ENCODE measurements around the gene VSTM2A.
A peak's percentile ranks its signal among the peaks of the same experiment; 100 is the strongest.
"Not testable (repeated sequence)": the region's sequence is repeated elsewhere in the genome, so short reads cannot be mapped to it uniquely, and the experiment has no call there.

VSTM2A gene

DNA sequence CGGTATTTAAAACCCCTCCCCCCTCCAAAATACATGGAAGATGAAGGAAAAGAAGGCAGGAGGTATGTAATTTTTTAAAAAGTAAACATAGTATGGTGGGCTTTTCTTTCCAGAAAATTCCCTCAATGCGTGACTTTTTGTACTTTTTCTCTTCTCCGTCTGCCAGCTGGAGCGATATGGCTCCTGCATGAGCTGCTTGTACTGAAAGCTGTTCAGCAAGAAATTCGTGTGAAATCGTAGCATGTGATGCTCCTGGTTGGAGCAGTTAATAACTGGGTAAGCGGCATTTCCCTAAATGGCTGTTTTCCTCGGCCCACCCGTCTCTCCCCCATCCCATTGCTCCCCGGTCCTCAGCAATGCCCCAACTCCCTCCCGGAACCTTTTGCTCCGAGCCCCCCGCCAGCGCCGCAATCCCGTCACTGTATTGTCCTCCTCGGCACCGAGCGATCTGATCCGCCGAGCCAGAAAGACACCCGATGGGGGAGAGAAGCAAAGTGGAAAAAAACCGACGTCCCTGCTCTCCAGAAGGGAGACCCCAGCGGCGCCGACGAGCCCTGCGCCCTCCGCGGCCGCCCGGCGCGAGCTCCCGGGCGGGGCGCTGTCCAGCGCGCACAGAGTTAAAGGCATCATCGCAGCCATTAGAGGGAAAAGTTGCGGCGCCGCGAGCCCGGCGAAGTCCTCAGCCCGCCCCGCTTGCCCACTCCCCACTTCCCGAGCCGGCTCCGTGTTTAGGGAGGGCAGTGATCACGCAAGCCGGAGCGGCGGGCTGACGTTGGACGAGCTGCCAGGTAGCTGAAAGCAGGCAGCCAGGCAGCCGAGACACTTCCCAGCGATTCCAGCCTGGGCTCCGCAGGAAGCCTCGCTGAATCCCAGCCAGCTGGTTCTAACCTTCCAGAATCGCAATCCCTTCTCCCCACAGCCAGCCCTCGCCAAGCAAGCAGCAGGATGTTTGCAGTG lies at the start of gene VSTM2A:
Gene VSTM2A, plus strand, starts transcription at position 707 of the 957 bp plus-strand sequence. CDS start 356 bp downstream, outside the sequence.
- DNase-seq, result no peak

GRCh38 chr7:54504531-54504930 lies 37.6 kb upstream of the VSTM2A start:
- DNase-seq, result not testable (repeated sequence)

- DNase-seq, result no peak
Measured at GRCh38 chr7:54529568-54529967, 12.6 kb upstream of the VSTM2A start.

- no peak for DNase-seq
Measured at GRCh38 chr7:54538122-54538521, 4.1 kb upstream of the VSTM2A start.

DNA sequence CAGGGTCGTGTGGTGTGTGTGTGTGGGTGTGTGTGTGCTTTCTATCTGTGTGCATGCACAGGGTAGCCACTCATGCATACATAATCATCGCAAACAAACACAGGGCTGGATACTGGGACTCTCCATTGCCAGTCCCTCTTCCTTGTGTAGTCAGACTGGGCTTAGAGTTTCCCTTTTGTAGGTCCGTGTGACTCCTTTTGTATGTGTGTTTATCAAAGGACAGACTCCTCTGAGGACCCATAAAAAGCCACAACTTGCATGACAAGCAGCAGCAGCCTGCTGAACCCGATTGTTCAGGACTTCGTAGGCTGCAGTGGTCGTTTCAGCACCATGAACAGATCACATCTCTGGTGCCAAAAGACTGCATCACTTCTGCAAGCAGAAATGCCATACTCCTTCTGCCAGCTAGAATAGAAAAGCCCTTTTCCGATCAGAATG lies 895 bp downstream of the VSTM2A start:
- DNase-seq, result peak; percentile 58

GRCh38 chr7:54544149-54544526 lies 2.0 kb downstream of the VSTM2A start:
- no peak for DNase-seq

DNA sequence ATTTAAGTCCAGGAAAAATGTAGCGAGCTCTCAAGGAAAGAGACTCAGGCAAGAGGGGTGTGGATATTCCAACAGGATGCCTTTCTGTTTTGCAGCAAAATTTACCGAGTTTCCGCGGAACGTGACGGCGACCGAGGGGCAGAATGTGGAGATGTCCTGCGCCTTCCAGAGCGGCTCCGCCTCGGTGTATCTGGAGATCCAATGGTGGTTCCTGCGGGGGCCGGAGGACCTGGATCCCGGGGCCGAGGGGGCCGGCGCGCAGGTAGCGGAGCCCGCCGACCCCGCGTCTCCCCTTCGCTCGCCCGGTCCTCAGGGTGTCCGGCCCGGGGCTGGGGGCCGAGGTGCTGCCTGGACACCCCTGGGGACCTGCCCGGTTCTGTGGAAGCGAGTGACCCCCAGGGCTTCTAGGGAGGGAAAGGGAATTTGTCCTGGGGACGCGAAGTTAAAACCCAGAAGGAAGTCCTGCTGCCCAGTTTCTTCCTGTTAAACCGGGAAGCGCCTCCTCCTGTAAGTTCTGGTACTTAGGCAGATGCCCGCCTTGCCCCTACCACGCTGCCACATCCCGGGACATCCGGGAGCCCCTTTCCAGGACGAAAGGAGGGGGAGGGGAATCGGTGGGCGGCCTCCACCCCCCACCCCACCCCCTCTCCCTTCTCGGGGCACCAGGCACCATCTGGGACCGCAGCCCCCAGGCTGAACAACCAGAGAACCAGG lies 2.5 kb downstream of the VSTM2A start:
- no peak for DNase-seq

DNA sequence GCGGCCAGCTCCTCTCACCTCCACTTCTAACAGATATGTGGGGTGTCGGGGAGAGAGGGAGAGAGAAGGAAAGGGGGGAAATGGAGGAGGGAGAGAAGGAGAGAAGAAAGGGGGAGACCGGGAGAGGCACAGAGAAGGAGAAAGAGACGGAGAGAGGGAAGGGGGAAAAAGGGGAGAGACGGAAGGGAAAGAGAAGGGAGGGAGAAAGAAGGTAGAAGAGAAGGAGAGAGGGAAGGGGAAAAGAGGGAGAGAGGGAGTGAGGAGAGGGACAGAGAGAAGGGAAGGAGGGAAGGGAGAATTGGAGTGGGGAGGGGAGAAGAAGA lies 3.0 kb downstream of the VSTM2A start:
- no peak for DNase-seq

- DNase-seq, result no peak
Measured at GRCh38 chr7:54546081-54546985, 4.2 kb downstream of the VSTM2A start.

- no peak for DNase-seq
Measured at GRCh38 chr7:54546986-54547314, 4.8 kb downstream of the VSTM2A start.

DNA sequence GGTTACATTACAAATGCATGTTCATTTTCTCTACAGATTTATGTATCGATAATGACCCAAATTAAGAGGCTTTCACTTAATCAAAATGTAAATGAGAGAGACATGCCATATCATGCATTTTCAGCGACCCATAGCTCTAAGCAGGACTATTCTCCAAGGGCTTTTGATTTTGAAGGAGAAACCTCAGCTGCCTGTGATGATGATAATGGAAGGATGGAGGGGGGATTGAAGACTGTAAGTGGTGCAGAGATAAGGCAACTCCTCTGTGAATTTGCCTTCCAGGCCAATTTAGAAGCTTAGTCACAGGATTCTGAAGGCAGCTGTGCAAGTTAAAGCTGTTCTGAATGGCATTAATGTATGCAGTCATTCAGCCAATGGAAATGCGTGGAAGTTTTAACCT lies 8.3 kb downstream of the VSTM2A start:
- DNase-seq, result no peak

- no peak for DNase-seq
Measured at GRCh38 chr7:54556121-54556520, 13.9 kb downstream of the VSTM2A start.

DNA sequence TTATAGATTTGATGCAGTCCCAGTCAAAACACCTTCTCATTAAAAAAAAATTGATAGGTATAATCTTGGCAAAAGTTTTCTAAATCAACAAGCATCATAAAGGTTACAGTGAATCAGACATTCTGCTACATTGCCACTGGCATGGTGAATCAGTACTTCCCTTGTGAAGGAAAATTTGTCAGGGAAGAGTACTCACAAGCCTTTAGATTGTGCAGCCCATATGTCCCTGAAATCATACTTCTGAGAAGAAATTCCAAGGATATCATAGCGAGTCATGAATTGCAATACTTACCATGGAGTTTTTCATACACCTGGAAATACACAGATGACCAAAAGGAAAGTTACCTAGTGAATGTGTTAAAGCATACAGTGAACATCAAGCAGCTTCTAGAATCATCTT lies 17.2 kb downstream of the VSTM2A start:
- no peak for DNase-seq

DNA sequence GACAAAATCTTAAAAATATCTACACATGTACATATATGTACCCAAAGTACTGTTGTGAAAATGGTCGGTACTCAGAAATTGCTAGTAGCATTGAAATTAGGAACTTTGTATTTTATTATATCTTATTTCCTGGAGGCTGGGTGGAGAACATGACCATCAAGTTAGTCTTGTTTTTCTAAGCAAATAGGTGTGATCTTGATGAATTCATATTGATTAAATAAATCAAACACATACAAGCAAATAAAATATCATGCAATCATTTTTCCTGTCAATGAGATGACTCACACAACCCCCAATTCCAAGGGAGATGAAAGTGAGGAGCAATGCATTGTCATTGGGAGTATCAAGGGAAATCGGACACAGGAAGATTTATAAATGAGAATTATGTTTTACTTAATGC lies 18.0 kb downstream of the VSTM2A start:
- DNase-seq, result no peak

DNA sequence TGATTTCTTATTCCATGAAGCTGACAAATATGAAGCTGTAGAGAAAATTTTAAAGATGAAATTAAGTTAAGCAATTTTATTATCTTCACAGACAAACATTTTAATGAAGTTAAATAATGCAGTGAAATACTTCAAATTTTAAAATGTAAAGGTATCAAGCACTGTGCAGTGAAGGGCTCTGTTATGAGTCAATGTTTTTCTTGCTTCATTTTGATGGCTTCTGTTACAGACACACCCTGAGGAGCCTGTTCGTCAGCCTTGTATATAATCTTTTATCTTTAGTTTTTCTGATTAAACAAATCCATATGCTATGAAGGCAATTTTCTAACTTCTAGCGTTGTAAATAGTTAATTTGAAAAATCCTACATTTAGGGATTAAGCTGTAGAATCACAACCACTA lies 18.5 kb downstream of the VSTM2A start:
- no peak for DNase-seq

DNA sequence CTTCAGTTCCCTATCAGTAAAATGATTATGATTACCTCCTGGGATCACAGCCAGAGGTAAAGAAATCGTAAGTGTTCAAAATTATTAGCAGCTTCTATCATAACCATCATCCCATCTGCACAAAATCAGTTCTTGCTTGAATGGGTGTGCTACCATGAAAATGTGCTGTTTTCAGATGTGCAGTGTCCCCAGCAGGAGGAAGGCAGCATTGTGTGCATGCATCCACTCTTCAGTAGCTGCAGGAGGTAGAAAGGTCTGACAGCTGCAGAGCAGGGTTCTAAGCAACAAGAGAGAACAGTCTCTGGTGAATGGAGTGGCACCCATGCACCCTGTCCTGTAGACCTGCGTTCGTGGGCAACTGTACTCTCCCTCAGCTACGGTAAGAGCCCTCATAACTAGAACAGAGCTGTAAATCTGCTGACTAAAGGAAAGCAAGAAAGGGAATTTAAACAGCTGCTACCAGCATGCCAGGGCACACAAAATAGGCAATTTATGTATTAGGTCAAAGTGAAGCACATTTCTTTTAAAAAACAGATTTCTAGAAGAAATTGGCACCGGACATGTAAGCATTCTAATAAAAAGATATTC lies 21.2 kb downstream of the VSTM2A start:
- DNase-seq, result no peak

DNA sequence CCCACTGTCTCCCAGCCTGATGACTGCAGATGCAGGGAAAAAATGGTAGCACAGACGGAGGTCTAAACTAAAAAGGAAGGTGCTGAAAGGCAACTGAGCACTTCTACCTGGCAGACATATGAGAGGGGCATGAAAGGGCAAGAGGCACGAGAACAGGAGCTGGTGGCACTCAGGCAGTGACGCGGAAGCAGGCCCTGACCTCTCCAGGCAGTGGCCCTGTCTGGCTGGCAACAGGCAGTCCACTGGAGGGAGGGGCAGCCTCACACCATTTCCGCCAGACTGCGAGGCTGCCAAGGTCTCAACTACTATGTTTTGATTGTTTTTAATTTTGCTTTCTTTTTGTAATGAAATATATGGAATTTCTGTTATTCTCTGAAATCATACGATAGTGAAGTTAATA lies 23.3 kb downstream of the VSTM2A start:
- no peak for DNase-seq

- DNase-seq, result peak; percentile 4
Measured at GRCh38 chr7:54581511-54581910, 39.3 kb downstream of the VSTM2A start.

DNA sequence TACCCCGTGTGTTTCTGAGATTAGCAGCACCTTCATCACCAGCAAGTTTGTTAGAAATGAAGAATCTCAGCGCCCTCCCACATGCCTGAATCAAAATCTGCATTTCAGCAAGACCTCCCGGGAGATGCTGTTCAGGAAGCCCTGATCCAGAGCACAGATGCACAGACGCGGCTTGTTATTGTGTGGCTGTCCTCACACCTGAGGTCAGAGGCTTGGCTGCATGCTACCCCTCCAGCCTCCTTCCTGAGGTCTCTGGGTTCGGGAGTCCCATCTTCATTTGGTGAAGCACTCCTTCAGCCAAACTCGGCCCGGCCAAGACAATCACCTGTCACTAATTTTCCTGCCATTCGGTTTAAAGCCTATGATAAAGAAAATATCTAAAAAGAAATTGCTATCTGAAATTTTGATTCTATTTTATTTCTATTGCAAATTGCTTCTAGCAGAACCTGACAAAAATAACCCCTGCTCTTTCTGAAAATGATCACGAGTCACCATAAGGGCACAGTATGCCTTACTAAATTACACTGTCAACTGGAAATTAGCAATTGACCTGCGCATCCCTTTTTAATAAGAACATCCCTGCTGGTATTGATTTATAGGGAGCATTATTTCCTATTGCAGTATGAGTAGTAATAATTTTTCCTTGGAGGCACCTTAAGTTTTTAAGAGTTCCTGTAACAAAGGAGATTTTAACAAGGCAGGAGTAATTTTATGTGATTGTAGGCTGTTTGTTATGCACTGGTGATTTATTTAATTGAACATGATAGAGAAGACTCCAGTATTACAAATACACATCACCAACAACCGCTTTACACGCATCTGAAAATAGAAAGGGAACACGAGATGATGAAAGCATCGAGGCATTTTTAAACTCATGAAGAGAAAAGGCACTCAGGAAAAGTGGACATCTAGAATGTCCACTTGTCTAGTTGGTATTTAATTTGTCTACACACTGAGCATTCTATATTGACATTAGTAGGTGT lies 49.5 kb downstream of the VSTM2A start:
- DNase-seq, result no peak

GRCh38 chr7:54596747-54597146 lies 54.6 kb downstream of the VSTM2A start:
- DNase-seq, result no peak

- peak; percentile 41 for DNase-seq
Measured at GRCh38 chr7:54615537-54615936, 73.4 kb downstream of the VSTM2A start.
